GM21515 (cell line): Measurements from ENCODE around the gene GPR171.

Experiments
- ATAC-seq: cut with Tn5 transposase; IDR thresholded peaks from one replicate; pipeline ENCODE4 v1.9.1; 2021; ENCODE audit not compliant: unreplicated experiment

Gene GPR171

DNA sequence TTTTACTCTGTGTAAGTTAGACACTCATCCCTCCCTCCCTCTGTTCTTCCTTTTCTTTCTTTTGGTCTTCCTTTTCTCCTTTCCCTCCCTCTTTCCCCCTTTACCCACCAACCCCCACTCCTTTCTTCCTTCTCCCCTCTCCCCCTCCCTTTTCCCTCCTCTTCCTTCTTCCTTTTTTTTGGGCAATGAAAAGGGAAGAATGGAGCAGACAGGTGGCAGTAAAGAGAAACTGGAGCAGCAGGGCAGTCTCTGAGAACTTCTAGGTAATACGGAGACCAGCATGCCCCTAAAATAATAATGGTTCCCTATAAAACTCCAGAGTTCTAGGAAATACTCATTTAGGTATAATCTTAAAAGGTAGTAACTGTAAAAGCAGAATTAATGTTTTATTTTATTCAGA is 11.4 kb upstream of the GPR171 start:
- no peak for ATAC-seq

- no peak for ATAC-seq
Observed at GRCh38 chr3:151213881-151214280, 10.9 kb upstream of the GPR171 start.

- ATAC-seq: no peak
Observed at GRCh38 chr3:151213151-151213550, 10.1 kb upstream of the GPR171 start.

GRCh38 chr3:151210676-151211381 is 7.8 kb upstream of the GPR171 start:
- no peak for ATAC-seq

DNA sequence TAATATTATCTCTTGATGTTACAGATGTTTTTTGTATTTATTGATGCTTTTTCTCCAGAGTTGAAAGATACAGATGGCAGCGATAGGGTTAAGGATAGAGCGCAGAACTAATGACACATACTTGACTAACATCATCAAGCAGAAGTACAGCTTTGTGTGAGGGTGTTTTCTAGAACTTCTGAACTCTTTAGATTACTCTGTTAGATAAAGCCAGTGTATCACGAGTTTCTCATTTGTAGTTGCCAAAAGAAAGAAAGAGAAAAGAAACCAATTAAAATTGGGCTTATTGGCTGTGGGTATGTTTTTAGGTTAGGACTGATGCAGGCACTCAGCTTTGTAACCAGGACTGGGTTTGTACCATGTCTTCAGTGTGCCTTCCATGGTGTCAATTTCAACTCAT is 6.6 kb upstream of the GPR171 start:
- ATAC-seq: no peak

DNA sequence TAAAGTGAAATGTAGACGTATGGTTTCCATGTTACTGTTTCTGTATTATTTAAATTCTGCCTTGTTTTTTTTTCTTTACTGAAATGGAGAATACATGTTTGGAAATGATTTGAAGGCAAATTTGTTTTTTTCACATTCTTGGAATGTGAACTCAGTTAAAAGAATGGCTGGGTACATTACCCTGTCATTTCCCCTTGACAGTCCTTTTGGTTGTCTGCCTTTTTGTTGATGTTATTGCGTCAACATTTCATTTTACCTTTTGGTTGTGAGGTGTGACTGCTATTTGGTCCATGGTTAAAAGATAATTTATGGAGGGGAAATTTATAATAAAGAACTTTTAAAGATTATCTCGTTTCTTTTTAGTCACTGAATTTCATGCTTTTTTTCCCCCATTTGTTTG is 3.2 kb upstream of the GPR171 start:
- no peak for ATAC-seq

- no peak for ATAC-seq
Observed at GRCh38 chr3:151205482-151205881, 2.5 kb upstream of the GPR171 start.

GRCh38 chr3:151204530-151205402 is 1.8 kb upstream of the GPR171 start:
- ATAC-seq: no peak

DNA sequence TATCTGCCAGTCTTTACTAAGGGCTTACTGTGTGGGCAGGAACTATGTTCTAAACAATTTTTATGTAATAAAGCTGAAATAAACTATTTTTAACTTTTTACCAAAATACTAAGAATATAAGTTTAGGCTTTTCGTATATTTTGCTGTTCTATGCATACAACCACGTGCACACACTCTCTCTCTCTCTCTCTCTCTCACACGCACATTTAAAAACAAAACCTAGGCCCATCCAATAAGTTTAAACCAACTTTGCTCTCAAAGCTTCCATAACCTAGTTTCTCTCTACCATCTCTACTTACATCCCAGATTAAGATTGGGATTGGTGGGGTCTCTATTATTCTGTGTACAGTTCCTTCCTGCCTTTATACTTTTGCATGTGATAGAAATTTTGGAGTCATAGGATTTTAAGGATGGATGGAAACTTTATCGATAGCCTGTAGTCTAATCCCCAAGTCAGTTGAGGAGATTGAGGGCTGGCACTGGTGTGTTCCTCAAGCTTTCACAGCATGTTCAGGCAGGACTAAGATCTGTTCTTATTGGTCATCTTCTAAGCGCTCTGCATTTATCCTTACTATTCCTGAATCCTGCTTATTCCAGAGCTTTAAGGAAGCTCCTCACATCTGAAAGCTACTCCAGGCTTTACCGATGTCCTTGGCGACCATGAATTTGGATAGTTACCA is 1.8 kb downstream of the GPR171 start:
- ATAC-seq: no peak

DNA sequence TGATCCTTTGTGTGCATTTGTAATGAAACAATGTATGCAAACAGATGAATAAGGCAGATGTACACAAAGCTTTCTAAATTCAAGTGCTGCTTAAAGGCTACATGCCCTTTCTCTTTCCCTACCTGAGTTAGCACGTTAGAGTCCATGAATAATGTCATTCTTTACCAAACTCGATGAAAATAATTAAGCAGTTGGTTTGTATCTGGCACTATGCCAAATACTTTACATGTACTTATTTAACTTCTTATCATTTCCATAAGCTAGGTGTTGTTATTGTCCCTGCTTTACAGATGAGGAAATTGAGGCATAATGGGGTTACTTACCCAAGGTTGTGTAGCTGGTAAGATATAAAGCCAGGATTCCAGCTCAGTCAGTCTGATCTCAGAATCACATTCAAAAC is 2.4 kb downstream of the GPR171 start:
- no peak for ATAC-seq

- ATAC-seq: no peak
Observed at GRCh38 chr3:151199554-151200438, 3.2 kb downstream of the GPR171 start.

- ATAC-seq: no peak
Observed at GRCh38 chr3:151198849-151199248, 4.2 kb downstream of the GPR171 start.

- no peak for ATAC-seq
Observed at GRCh38 chr3:151197981-151198767, 4.8 kb downstream of the GPR171 start.

DNA sequence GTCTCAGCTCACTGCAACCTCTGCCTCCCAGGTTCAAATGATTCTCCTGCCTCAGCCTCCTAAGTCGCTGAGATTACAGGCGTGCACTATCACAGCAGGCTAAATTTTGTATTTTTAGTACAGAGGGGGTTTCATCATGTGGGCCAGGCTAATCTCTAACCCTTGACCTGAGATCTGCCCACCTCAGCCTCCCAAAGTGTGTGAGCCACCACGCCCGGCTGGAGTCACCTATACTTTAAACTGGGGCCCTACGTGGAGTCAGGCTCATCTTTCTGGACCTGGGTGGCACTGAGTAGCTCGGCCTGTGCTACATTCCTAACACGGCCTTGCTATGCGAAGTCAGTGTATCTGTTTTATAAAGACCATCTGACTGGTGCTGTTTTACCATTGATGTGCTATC is 5.8 kb downstream of the GPR171 start:
- ATAC-seq: no peak

DNA sequence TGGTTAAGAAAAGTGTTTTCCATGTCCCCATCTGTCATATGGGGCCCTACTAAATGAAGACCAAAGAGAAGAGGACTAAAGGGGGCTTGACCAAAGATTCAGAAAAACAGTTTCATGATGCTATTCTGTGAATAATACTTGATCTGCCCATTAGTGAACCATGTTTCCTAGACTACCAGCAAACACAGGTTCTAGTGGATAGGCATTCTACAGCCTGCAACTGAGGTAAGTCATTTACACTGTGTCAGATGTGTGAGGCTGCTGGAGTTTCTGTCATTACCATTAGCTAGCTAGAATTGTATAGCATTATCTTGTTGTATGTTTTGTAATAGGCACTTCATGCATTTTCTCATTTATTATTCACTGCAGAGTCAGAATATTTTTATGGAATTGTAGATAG is 6.6 kb downstream of the GPR171 start:
- ATAC-seq: no peak

- ATAC-seq: no peak
Observed at GRCh38 chr3:151195826-151196225, 7.2 kb downstream of the GPR171 start.

GRCh38 chr3:151192545-151192944 is 10.5 kb downstream of the GPR171 start:
- no peak for ATAC-seq

DNA sequence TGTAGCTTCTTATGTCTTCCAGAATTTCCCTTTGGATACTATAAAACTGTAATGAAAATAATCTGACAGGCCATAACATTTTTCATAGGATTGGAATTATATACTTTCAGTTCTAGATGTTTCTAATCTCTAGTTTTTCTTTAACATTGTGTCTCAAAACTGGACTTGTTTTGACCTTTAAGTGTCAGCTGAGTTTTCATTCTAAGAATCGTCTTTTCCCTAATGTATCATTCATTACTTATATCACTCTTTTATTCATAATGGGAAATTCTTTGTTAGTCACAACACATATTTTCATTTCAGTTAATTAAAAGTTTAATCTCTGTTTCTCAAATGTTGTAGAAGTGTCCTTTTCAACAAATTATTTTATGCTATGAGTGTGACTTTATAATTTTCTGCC is 11.9 kb downstream of the GPR171 start:
- no peak for ATAC-seq

- no peak for ATAC-seq
Observed at GRCh38 chr3:151183265-151183671, 19.7 kb downstream of the GPR171 start.
